Measurements from ENCODE around the gene TMEM200A.
"Not testable (repeated sequence)": the region's sequence is repeated elsewhere in the genome, so short reads cannot be mapped to it uniquely, and the experiment has no call there.

The TMEM200A gene

GRCh38 chr6:130365166-130366106, at the start of gene TMEM200A:
TSS of gene TMEM200A (plus strand) at chr6:130366017. CDS start at chr6:130440423, 74,406 bp downstream.
- no peak for DNase-seq

- DNase-seq = no peak
Observed at GRCh38 chr6:130320908-130321307, 44.9 kb upstream of the TMEM200A start.

- DNase-seq = peak; percentile 22
Observed at GRCh38 chr6:130322673-130323268, 43.0 kb upstream of the TMEM200A start.

GRCh38 chr6:130324657-130325056, 41.2 kb upstream of the TMEM200A start:
- DNase-seq = no peak

GRCh38 chr6:130326496-130326895, 39.3 kb upstream of the TMEM200A start:
- no peak for DNase-seq

DNA sequence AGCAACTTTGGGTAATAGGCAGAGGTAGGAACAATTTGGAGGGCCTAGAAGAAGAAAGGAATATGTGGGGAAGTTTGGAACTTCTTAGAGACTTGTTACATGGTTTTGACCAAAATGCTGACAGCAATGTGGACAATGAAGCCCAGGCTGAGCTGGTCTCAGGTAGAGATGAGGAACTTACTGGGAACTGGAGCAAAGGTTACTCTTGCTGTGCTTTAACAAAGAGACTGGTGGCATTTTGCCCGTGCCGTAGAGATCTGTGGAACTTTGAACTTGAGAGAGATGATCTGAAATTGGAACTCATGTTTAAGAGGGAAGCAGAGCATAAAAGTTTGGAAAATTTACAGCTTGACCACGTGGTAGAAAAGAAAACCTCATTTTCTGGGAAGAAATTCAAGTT, 28.3 kb upstream of the TMEM200A start:
- no peak for DNase-seq

DNA sequence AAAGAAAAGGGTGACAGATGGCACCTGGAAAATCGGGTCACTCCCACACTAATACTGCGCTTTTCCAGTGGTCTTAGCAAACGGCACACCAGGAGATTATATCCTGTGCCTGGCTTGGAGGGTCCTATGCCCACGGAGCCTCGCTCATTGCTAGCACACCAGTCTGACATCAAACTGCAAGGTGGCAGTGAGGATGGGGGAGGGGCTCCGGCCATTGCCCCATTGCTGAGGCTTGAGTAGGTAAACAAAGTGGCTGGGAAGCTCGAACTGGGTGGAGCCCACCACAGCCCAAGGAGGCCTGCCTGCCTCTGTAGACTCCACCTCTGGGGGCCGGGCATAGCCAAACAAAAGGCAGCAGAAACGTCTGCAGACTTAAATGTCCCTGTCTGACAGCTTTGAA, 19.5 kb upstream of the TMEM200A start:
- DNase-seq = not testable (repeated sequence)

- DNase-seq = no peak
Observed at GRCh38 chr6:130354322-130354721, 11.5 kb upstream of the TMEM200A start.

DNA sequence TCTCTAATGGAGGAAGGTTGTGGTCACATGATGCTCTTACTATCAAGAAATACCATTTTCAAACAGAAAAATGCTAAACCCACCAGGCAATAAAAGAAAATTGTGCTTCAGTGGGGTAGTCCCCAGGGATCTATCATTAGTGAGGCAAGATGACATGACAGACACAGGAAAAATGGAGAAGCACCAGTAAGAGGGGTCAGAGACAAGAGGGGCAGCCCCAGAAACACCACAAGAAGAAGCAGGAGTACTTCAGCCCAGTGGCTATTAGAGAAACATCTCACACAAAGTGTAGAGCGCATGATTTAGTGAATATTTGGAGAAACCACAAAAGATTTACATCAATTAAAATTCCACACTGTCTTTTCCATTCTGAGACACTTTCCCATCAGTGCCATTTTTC, 10.2 kb upstream of the TMEM200A start:
- DNase-seq = no peak

DNA sequence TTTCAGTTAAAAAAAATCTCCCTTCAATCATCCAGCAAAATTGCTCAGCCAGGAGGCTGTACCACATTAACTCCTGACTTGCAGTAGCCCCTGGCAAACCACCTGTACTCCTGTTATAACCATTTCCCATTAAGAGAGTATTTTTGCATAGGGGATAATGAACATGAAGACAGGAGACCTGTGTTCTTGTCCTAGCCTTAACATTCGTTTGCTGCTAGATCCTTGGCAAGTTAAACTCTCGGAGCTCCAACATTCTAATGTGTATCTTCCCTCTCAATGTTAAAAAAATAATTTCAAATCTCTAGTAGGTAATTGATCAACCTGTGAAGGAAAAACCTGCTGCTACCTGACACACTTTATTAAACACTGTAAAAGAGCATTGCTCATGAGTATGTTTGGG, 8.4 kb upstream of the TMEM200A start:
- DNase-seq = no peak

DNA sequence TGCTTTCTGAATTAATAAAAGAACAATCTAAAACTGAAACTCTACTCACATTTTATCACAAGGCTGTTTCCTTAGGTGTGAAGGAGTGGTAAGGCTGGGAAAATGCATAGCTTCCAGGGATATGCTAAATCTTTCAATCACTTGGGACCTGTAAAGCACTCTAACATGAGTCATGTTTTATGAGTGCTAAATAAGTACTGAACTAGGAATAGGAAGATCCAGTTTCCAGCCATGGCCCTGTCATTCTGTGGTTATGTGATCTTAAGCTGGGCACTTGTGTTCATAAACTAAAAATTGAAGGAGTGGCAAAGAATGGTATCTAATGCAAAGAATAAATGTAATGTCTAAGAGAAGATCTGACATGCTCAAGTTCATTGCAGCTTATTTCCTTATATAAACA, 6.1 kb upstream of the TMEM200A start:
- DNase-seq = no peak

DNA sequence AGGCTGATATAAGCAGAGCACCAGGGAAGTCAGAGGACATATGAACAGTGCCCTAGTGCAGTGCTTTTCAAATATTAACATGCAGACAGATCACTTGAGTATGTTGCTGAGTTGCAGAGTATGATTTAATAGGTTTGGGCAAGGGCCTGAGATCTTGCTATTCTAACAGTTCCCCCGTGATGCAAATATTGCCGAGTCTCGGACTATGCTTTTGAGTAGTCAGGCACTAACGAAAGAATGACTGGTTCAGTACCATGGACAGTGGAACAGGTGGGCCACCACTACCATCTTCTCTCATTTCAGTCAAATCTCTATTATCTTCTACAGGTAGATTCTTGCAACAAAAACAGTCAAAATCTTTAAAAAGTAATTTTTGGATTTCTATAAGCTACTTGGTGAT, 3.7 kb upstream of the TMEM200A start:
- no peak for DNase-seq

- no peak for DNase-seq
Observed at GRCh38 chr6:130364224-130364780, 1.5 kb upstream of the TMEM200A start.

DNA sequence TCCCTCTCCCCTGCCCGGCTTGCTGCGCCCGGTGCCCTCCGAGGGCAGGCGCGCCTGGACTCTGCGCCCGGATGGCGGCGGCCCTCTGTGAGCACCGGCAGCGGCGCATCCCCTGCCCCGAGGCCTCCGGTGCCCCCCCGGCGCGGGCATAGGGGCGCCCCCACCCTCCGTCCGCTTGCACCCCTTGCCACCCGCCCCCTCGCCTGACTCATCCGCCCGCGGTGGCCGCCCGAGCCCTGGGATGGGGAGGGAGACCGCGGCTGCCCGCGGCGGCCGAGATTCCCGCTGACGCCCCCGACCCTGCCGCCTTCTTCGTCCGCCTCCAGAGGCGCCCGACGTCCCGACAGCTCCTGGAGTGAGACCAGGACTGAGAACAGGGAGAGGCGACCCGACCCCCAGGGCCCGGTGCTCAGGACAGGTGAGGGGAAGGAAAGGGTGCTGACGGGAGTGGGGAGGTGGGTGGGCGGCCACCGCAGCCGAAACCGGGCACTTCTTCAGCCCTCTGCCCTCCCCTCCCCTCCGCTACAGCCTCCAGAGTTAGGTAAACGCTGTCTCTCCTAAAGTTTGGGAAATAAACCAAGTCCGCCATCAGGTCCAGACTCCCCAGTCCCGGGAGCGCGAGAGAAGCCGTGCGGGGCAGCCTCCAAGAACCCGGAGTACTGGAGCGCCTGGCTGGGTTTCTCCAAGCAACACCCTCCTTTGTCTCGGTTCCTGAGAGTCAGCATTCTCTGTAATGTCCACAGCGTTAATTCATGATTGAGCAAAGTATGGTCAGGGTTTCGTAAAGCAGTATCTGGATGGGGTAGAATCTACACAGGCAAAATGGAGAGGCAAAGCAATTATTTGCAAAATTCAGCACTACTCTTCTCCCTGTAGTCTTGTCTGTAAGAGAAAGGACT, 539 bp downstream of the TMEM200A start:
- no peak for DNase-seq

DNA sequence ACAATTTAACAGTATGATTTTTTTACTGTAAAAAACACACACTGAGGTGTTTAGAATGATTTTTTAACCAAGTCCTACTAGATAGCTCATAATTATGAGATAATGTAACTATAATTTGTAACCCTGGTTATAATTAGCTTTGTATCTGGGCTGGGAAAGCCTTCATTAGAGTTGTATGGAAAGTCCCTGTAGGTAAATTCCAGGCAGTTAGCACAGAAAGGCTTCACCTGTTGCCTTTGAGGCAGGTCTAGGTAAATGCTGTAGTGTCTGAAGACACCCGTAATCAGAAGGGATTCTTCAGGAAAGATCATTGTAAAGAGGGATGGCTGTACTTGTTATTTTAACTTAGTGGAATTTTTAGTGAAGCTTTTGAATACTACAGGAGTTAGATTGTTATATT, 1.9 kb downstream of the TMEM200A start:
- DNase-seq = no peak

GRCh38 chr6:130368576-130368975, 2.8 kb downstream of the TMEM200A start:
- no peak for DNase-seq

DNA sequence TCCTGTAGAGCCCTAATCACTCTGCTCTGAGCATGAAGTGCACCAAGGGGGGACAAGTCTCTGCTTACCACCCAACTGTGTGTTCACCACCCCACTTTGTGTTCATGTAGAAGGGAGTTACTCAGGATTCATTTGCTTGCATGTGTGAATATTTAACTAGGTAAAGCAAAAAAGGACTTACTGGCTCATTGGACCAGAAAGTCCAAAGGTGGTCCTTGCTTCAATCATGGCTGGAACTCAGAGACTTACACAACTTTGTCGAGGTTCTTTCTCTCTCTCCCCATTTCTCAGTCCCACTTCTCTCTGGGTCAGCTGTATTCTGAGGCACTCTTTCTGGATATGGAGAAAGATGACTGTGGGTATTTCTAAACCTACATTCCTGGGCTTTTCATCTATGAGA, 4.0 kb downstream of the TMEM200A start:
- no peak for DNase-seq

DNA sequence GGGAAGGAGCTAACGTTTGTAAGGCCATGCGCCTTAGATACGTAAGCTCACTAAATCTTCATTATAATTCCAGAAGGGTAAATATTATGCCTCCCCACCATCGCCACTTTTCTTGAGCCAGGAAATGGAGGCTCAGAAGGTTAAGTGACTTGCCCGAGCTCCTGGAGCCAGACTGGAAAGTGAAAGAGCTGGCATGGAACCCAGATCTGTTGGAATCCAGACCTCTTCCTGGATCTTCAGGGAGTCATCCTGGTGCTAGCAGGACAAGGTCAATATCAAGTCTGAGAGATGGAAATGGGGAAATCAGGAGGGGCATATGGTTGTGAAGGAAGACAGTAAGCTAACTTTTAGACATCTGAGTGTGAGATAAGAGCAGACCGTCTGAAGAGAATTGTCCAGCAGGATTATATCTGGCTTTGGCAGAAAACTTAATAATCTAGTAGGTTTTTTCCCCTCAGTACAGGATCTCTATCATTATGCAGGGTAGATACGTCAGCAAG, 6.2 kb downstream of the TMEM200A start:
- DNase-seq = no peak

DNA sequence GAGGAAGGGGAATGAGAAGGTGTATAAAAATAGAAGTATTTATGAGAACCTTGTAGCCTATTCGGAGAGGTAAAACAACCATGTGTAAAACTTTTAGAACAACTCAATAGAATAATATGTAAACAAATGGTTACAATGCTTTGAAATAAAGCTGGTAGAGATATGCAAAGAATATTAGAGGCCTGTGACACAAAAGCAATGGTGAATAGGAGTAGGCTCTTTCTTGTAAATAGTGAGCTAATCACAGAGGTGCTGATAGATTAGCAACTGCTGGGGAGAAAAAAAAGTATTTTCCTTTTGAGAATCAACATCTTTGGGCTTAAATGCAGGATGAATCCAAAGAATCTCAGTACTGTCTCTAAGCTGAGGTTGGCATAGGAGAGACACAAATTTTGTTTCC, 7.0 kb downstream of the TMEM200A start:
- DNase-seq = no peak

- DNase-seq = no peak
Observed at GRCh38 chr6:130373992-130374391, 8.2 kb downstream of the TMEM200A start.

- DNase-seq = no peak
Observed at GRCh38 chr6:130376936-130377335, 11.1 kb downstream of the TMEM200A start.

GRCh38 chr6:130377371-130377770, 11.6 kb downstream of the TMEM200A start:
- no peak for DNase-seq

GRCh38 chr6:130377915-130378314, 12.1 kb downstream of the TMEM200A start:
- DNase-seq = no peak

Measured in NCI-H1048 (cell line).